Suppressor macrophage (primary cell): ENCODE results near the gene USP16.

Source experiments
- DNase-seq, 4 experiments: peaks; one replicate each; pipeline ENCODE4 v3.0.0-alpha.2; 2020 to 2022

Gene USP16

DNA sequence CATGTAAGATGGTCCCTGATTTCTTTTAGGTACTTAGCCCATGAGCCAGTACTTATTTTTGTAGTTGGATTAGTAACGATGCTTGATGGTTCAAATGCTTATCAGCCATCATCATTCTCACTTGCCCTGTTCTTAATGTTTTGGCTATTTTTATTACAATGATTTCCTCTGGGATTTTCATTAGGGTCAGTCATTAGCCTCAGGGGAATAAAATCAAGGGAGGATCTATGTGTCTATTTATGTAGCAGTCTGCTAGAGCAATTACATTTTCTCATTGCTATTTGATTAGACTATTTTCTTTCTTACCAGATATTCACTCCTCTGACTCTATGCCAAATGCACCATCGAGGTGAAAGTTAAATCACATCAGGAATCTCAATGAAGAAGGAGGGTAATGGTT, 59.9 kb downstream of the USP16 start:
- DNase-seq: no peak

DNA sequence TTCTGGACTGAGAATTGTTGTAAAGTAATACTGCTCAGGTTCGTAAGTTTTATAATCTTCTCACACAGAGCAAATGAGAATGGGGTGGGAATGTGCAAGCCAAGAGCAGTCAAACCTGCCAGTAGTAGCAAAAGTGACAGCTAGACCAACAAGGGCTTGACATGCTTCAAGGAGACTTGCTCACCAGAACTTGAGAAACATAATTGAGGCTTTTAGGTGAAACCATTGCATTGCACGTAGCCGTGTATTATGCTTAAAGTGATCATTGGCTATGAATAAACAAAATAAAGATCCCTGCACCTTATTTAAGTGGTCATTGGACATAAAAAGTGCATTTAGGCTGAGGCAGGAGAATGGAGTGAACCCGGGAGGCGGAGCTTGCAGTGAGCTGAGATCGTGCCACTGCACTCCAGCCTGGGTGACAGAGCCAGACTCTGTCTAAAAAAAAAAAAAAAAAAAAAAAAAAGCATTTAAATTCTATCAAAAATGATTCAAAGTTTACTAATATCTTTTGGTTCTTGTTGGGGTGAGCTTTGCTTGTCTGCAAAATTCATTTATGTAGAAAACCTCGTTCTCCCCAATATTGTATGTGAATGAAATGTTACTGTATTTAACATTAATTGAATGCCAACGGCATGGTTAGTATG, 60.8 kb downstream of the USP16 start:
- no peak for DNase-seq

DNA sequence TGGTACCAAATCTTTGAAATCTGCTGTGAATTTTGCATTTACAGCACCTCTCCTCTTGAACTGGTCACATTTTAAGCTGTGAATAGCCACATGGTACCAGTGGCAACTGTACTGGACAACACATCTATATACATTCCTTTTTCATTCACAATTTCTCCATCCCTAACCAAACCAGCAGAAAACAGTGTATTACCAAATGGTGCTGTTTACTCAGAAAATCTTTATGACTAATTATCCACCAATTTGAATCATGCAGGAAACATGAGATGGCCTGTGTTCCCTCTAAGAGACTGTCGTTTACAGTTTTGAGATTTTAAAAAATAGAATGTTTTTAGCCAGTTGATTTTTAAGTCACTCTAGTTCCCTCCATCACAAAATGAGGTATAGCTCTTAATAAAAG, 66.6 kb downstream of the USP16 start:
- peak in 2 of 4 experiments; percentile 58 to 69 for DNase-seq

DNA sequence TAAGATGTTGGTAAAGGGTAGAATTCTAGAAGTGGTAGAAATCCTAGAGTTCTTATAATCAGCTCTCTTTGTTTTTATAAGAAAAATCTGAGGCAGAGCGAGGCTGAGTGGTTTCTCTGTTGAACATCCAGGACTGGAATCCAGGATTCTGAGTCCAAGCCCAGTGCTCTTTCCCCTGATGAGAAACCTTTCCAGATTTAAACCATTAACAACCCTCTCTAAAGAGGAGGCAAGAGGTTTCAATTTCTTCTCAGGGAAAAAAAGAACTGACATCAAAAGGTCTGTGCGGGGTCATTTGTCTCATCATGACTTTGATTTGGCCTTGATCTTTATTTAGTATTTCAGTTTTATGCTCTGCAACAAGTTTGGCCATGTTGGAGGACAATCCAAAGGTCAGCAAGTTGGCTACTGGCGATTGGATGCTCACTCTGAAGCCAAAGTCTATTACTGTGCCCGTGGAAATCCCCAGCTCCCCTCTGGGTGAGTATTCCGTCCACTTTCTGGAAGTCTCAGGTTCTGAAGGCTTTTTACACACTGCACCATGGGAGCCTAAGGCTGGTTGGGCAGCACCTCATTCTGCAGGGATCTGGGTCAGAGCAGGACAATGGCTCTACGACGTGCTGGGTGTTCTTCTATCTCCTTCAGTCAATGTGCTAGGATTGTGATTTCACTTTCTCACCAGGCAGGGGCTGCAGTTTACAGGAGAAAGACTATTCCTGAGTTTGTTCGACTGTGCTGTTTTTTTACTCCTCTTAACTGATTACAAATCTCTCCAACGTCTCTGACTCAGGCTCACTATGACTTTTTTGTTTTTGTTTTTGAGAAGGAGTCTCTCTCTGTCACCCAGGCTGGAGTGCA, 67.9 kb downstream of the USP16 start:
- no peak for DNase-seq

DNA sequence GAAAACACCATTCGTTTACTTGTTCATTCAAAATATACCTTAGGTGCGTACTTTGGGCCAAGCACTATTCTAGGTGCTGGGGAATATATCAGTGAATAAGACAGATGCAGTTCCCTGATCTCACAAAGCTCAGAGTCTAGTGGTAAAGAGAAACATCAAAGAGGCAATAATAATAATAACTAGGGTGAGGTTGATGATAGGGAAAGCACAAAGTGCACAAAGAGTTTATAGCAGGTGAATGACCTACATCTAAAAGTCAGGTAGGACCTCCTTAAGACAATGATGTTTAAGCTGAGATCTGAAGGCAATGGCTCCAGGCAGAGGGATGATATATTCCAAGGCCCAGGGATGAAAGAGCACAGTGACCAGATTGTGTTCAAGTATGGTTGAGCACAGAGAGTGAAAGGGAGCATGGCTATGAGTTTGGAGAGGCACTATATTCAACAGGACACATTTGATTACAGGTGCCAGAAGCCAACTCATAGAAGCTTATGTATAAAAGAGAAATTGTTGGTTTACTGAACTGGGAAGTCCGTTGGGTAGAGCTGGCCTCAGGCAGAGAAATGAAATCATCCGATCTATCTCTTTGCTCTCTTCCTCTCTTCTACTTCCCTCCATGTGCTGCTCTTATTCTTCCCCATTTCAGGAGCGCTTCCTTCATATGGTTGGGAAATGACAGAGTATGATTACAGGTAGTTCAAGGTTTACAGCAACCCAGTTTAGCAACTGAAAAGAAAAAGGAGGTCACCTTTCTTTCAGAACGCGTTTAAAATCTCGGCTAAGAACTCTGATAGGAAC, 71.9 kb downstream of the USP16 start:
- DNase-seq: peak; percentile 28 to 65 (median 60)

DNA sequence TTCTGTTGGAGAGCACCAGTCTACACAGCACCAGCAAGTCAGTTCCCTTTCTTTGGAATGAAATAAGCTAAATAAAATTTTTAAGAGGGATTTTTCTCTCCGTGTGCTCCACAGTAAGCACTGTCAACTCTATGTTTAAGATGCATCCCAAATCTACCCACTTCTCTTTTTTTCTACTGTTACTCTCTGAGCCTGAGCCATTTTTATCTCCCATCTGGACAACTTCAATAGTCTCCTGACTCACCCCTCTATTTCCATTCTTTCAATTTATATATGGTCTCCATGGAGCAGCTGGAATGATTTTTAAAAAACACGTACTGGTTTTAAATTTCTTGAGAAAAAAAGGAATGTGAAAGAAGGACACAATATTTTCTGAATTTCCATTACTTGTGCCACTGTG, 73.7 kb downstream of the USP16 start:
- DNase-seq: peak in 2 of 4 experiments; percentile 26 to 28

DNA sequence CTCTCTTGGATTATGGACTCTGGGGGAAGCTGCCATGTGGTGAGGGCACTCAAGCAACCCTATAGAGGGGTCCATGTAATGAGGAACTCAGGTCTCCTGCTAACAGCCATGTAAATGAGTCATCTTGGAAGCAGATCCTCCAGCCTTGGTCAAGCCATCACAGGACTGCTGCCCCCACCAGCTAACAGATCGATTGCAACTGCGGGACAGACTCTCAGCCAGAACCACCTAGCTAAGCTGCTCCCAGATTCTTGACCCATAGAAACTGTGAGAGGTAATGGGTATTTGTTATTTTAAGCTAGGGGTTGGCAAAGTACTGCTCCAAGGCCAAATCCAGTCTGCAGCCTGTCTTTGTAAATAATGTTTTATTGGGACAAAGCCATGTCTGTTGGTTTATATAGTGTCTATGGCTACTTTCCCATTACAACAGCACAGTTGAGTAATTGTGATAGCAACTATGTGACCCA, 78.4 kb downstream of the USP16 start:
- DNase-seq: peak; percentile 42 to 76 (median 53)
